Measurements from ENCODE around the gene POC5.

DNA sequence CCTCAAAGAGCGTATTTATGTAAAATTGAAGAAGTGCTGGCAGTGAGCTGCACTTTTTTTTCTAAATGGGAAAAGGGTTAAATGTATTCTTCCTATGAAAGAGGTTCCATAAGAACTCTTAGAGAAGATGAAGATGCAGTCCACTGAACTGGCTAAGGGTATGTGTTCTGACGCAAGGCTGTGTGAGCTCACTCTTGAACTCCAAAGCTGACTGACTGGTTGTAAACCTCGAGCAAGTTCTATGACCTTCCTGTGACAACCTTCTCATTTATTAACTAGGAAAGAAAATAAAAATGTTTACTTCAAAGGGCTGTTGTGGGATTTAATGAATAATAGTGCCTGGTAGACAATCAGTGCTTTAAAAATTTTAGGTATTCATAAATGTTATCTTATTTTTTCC lies 46.7 kb downstream of the POC5 start:
- TF ChIP-seq GABPA (IDR thresholded peaks at IDR 0.05; ENCODE audit: low read depth) (no peak), POLR2AphosphoS5 (IDR thresholded peaks at IDR 0.05; ENCODE audit: low read depth) (no peak)
- TF ChIP-seq, protein P1, sequence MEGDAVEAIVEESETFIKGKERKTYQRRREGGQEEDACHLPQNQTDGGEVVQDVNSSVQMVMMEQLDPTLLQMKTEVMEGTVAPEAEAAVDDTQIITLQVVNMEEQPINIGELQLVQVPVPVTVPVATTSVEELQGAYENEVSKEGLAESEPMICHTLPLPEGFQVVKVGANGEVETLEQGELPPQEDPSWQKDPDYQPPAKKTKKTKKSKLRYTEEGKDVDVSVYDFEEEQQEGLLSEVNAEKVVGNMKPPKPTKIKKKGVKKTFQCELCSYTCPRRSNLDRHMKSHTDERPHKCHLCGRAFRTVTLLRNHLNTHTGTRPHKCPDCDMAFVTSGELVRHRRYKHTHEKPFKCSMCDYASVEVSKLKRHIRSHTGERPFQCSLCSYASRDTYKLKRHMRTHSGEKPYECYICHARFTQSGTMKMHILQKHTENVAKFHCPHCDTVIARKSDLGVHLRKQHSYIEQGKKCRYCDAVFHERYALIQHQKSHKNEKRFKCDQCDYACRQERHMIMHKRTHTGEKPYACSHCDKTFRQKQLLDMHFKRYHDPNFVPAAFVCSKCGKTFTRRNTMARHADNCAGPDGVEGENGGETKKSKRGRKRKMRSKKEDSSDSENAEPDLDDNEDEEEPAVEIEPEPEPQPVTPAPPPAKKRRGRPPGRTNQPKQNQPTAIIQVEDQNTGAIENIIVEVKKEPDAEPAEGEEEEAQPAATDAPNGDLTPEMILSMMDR (IDR thresholded peaks at IDR 0.05; ENCODE audit: insufficient read depth, low read length) = no peak
